Kidney epithelial cell (primary cell): ENCODE results near the gene CCR2. TPM values are rescaled to one million over a fixed set of nuclear protein-coding genes. Genes with fewer than 3 reads are reported as not detected.
"Not testable (repeated sequence)": the region's sequence is repeated elsewhere in the genome, so short reads cannot be mapped to it uniquely, and the experiment has no call there.

Source experiments
- DNase-seq: peaks from one replicate; pipeline ENCODE4 v3.0.0-alpha.2; 2010; ENCODE audit warnings: low read depth
- H3K27me3 ChIP-seq: 2 replicates; pipeline ENCODE4 v1.6.0; 2011; ENCODE audit warnings: low read length; ENCODE audit not compliant: control insufficient read depth, insufficient read depth
- H3K36me3 ChIP-seq: 2 replicates; pipeline ENCODE4 v1.5.1; 2011; ENCODE audit warnings: low read length; ENCODE audit not compliant: control insufficient read depth, insufficient read depth
- H3K4me3 ChIP-seq: 2 replicates; pipeline ENCODE4 v1.5.1; 2011; ENCODE audit warnings: low read depth, mild to moderate bottlenecking, control low read depth, low read length
- total RNA-seq: library from RNA; depleted of rRNA; stranded (reverse); fragments of >200 nt; gene quantifications from 2 replicates; pipeline ENCODE4 v1.2.3, GENCODE V29; 2015
- TF ChIP-seq, protein P1 (sequence below): IDR thresholded peaks from 2 replicates; pipeline ENCODE4 v1.5.1; 2011; ENCODE audit warnings: mild to moderate bottlenecking, moderate library complexity, low read length, control low read depth, inconsistent platforms; ENCODE audit not compliant: insufficient read depth, poor library complexity, severe bottlenecking

CCR2 gene
- total RNA-seq, 1 donor from 2014 or later, result not detected

DNA sequence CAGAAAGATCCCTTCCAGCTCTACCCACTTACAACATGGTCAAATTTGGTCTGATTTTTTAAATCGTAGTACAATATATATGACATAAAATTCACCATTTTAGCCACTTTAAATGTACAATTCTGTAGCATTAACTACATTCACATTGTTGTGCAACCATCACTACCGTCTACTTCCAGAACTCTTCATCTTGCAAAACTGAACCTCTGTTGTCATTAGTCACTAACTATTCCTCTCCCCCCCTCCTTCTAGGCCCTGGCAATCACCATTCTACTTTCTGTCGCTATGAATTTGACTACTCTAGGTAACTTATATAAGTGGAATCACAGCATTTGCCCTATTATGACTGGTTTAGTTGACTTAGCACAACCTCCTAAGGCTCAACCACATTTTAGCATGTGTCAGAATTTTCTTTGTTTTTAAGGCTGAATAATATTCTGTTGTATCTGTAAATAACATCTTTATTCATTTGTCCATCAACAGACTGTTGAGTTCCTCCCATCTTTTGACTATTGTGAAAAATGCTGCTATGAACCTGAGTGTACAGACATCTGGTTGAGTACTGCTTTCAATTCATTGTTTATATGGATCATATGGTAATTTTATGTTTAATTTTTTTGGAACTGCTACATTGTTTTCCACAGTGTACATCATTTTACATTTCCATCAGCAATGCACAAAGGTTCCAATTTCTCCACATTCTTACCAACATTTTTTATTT lies 35.5 kb upstream of the CCR2 start:
- DNase-seq, result no peak
- Histone ChIP-seq H3K4me3 (no peak overlapping the region), H3K27me3 (no peaks in the 10 kb centered on the region), H3K36me3 (no peaks in the 10 kb centered on the region)
- TF ChIP-seq, protein P1, sequence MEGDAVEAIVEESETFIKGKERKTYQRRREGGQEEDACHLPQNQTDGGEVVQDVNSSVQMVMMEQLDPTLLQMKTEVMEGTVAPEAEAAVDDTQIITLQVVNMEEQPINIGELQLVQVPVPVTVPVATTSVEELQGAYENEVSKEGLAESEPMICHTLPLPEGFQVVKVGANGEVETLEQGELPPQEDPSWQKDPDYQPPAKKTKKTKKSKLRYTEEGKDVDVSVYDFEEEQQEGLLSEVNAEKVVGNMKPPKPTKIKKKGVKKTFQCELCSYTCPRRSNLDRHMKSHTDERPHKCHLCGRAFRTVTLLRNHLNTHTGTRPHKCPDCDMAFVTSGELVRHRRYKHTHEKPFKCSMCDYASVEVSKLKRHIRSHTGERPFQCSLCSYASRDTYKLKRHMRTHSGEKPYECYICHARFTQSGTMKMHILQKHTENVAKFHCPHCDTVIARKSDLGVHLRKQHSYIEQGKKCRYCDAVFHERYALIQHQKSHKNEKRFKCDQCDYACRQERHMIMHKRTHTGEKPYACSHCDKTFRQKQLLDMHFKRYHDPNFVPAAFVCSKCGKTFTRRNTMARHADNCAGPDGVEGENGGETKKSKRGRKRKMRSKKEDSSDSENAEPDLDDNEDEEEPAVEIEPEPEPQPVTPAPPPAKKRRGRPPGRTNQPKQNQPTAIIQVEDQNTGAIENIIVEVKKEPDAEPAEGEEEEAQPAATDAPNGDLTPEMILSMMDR, result no peak

DNA sequence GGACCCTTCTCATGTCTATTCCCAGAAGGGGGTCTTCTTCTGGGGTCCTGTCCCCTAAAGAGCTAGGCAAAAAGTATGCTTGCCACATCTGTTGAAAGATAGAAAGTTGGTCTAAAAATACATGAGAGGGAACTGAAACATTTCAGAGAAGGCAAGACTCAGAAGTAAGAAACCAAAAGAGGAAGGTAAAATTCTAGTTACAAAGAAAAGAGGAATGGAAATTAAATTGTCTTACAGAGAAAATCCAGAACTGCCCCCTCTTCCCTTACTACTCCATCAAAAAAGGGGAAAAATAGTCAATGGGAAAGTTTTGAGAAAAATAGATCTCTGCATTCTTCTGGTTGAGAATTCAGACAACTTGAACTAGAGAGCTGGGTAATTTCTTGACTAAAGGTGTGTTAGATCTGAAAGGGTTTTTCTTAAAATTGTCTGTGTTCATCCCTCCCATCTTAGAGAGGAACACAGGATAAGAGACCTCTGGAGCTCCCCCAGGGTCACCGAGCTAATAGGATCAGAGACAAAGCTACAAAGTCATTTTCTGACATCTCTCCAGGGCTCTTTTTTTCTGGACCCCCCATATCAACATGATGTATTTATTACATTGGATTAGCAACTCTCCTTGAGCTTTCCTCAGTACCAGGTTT lies 32.3 kb upstream of the CCR2 start:
- Histone ChIP-seq H3K27me3 (no peaks in the 10 kb centered on the region), H3K4me3 (no peak overlapping the region), H3K36me3 (no peaks in the 10 kb centered on the region)
- TF ChIP-seq, protein P1, result no peak
- DNase-seq, result no peak

DNA sequence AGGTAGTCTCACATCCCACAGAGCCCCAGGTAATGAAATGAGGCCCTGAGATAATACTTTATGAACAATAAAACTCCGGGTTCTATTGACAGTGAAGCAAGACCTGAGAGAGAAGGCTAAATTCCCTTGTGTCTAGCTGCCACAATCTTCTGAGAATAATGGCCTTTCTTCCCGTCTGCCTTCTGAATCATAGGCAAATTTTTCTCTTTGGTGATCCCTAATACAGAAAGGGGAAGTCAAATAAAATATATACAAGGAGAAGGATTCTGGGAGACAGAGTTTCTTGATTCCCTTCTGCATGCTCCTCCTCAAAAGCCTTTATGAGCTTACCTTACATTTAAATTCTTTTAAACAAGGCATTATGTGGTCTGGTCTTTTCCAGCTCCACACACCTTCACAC lies 29.9 kb upstream of the CCR2 start:
- TF ChIP-seq, protein P1, result no peak
- H3K27me3 ChIP-seq, result no peaks in the 10 kb centered on the region
- H3K4me3 ChIP-seq, result no peak overlapping the region
- no peaks in the 10 kb centered on the region for H3K36me3 ChIP-seq
- DNase-seq, result no peak

DNA sequence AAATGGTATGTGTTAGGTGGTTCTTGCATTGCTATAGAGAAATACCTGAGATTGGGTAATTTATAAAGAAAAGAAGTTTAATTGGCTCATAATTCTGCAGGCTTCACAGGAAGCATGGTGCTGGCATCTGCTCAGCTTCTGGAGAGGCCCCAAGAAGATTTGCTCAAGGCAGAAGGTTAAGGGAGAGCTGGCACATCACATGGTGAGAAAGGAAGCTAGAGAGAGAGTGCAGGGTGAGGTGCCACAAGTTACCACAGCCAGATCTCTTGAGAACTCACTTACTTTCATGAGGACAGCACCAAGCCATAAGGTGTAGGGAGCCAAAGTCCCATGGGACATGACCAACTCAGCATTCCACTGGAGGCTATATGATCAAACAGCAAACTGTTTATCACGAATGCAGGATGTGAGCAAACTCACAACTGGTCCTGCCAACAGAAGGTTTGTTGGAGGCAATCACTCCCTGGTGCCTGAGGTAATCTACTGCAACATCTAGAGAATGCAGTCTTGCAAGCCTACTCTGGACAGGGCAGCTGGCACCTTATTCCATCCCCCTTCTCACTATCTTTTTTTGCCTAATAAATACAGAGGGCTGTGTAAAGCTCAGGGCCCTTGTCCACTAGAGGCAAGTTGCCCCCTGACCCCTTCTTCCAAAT lies 28.1 kb upstream of the CCR2 start:
- Histone ChIP-seq H3K27me3 (no peaks in the 10 kb centered on the region), H3K4me3 (no peak overlapping the region), H3K36me3 (no peaks in the 10 kb centered on the region)
- TF ChIP-seq, protein P1, result no peak
- DNase-seq, result no peak

DNA sequence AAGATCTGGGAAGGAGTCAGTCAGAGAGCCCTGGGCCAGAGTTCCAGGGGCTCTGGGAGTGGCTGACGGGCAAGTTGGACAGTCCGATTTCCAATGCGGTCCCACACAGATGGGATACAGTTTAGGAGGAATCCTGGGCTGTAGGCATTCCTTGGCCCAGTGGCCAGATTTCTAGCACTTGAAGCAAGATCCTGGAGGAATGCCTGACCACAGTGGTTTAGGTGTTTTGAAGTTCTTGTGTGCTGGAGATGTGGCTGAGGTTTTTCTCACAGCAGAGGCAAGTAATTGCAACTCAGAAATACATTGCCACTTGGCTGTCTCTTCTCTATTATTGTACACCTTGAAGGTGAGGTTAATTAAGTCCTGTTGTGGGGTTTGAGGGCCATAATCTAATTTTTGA lies 23.2 kb upstream of the CCR2 start:
- not testable (repeated sequence) for H3K27me3 ChIP-seq, H3K4me3 ChIP-seq, H3K36me3 ChIP-seq, DNase-seq

DNA sequence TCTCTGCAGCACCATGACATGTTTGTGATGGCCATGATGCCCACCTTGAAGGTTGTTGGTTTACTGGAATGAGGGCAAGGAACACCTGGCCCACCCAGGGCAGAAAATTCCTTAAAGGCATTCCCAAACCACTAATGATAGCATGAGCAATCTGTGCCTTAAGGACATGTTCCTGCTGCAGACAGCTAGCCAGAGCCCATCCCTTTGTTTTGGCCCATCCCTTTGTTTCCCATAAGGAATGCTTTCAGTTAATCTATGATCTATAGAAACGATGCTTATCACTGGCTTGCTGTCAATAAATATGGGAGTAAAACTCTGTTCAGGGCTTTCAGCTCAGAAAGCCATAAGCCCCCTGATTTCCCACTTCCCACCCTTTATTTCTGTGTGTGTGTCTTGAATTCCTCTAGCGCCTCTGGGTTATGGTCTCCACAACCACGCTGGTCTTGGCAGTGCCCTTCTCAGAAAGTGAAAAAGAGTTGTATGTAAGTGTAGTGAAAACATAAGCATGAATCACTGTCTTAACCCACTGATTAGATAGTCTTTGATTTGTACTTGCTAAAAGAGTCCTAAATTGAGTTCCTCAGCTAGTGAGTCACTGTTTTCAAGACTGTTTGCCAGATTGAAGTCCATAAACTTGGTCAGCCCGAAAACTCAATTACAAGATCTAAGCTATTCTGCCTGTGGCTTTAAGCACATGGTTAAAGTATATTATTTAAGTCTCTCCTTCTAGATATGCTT lies 19.0 kb upstream of the CCR2 start:
- DNase-seq, result peak; percentile 45
- H3K4me3 ChIP-seq, result no peak overlapping the region
- TF ChIP-seq, protein P1, result no peak
- H3K36me3 ChIP-seq, result no peaks in the 10 kb centered on the region
- no peaks in the 10 kb centered on the region for H3K27me3 ChIP-seq
